ENCODE data around the gene BAIAP2L2. TPM values are rescaled to one million over a fixed set of nuclear protein-coding genes. Genes with fewer than 3 reads are reported as not detected.

BAIAP2L2 gene
- total RNA-seq, 2 donors from 2014 or later: 0.66 to 4.4 TPM

DNA sequence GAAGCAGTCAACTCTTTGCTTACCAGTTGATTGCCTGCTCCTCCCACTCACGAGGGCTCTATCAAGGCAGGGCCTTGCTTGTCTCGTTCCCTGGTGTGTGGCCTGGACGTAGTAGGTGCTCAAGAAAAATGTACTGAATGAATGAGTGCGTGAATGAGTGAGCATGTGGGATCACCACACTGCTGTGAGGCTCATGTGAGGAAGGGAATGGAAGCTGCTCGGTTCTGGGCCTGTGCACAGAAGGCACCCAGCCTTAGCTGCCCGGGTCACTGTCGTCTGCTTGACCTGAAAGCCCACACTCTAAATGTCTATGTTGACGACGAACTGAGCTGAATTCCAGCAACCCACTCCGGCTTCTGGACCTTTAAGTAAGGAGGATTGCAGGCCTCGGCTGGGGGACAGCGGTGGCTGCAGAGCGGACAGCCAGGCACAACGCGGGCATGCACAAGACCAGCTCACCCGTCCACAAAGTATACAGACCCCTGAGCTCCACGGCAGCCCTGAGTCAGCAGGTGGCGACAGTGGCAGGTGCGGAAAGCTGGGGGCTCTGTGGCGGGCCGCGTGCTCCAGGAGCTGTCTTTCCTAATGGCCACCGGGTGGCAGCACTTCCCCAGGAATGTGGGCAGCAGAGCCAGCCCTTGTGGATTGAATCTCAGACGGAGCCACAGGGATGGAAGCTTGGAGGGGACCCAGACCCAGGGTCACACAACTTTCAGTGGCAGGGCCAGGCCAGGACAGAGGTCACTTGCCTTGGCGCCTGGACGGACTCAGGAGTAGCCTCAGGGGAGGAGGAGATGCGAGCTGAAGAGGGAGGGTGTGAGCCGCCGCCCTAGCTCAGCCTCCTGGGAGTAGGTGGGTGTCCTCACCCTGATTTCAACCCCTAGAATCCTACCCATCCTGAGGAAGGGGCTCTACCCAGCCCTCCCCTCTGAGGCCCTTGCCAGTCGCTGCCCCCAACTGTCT is 58.3 kb downstream of the BAIAP2L2 start:
- DNase-seq (peak; percentile 83 to 89 (median 86)), ATAC-seq (peak; percentile 64)
- TF ChIP-seq, protein P1, sequence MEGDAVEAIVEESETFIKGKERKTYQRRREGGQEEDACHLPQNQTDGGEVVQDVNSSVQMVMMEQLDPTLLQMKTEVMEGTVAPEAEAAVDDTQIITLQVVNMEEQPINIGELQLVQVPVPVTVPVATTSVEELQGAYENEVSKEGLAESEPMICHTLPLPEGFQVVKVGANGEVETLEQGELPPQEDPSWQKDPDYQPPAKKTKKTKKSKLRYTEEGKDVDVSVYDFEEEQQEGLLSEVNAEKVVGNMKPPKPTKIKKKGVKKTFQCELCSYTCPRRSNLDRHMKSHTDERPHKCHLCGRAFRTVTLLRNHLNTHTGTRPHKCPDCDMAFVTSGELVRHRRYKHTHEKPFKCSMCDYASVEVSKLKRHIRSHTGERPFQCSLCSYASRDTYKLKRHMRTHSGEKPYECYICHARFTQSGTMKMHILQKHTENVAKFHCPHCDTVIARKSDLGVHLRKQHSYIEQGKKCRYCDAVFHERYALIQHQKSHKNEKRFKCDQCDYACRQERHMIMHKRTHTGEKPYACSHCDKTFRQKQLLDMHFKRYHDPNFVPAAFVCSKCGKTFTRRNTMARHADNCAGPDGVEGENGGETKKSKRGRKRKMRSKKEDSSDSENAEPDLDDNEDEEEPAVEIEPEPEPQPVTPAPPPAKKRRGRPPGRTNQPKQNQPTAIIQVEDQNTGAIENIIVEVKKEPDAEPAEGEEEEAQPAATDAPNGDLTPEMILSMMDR (IDR thresholded peaks at IDR 0.05): peak; percentile 86 to 96 (median 91)
- TF ChIP-seq POLR2A (IDR thresholded peaks at IDR 0.05): no peak
- no peaks in the 10 kb centered on the region for H3K36me3 ChIP-seq (replicated peaks in 1 of 2; ENCODE audit: insufficient read depth in 1 of 2, low read depth in 2 of 2)
- intact Hi-C loops (cut with DNase I): no loop called here
- no peak overlapping the region for H3K4me3 ChIP-seq
- peaks cover 14% of the 10 kb centered on the region for H3K4me1 ChIP-seq
- H3K27ac ChIP-seq: no peak overlapping the region
- 28 to 47% methylated on average over 14 to 30 of the region's 30 CpGs for WGBS, 2 donors
- no peaks in the 10 kb centered on the region for H3K9me3 ChIP-seq
- no peaks in the 10 kb centered on the region for H3K27me3 ChIP-seq

DNA sequence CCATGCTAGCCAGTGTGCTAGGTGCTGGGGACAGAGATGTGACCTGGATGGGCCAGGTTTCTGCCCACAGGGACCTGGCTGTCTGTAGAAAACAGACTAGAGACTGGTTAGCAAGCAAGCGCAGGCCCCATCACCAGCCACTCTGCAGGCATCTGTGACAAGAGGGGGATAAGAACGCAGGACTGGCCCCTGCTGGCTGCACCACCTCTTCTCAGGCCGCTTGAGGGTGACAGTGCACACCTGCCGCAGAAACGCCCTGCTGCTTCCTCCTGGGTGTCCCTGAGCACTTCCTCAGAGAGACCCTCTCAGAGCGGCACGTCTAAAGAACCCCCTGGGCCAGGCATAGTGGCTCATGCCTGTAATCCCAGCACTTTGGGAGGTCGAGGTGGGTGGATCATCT is 59.2 kb downstream of the BAIAP2L2 start:
- TF ChIP-seq POLR2A (IDR thresholded peaks at IDR 0.05): no peak
- TF ChIP-seq, protein P1 (IDR thresholded peaks at IDR 0.05): no peak
- DNase-seq (no peak), ATAC-seq (no peak)
- Histone ChIP-seq H3K36me3 (replicated peaks in 1 of 2; ENCODE audit: insufficient read depth in 1 of 2, low read depth in 2 of 2) (no peaks in the 10 kb centered on the region), H3K4me1 (peaks cover 7% of the 10 kb centered on the region), H3K4me3 (no peak overlapping the region), H3K9me3 (no peaks in the 10 kb centered on the region), H3K27me3 (no peaks in the 10 kb centered on the region), H3K27ac (no peak overlapping the region)
- intact Hi-C loops (cut with DNase I): no loop called here
- WGBS, 2 donors: 67 to 72% methylated on average over 8 of the region's 8 CpGs

DNA sequence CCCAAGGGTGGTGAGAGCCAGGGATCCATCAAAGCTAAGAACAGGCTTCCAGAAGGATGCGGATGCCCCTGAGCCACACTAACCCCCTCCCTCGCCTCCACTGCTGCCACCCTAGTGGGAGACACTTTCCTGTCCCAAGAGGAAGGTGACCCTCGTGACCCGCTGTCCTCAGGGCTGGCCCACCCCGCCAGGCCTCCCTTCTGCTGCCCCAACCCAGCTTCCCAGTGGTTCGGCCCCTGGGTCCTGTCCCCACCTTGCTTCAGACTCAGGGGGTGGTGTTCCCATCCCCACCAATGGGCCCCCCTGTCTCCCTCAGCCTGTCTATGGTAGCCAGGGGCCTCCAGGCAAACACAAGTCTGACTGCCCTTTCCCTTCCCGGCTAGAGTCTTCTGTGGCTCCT is 59.8 kb downstream of the BAIAP2L2 start:
- no peak for ATAC-seq
- Histone ChIP-seq H3K9me3 (no peaks in the 10 kb centered on the region), H3K27ac (no peak overlapping the region), H3K27me3 (no peaks in the 10 kb centered on the region), H3K4me3 (no peak overlapping the region), H3K4me1 (peaks cover 6% of the 10 kb centered on the region), H3K36me3 (replicated peaks in 1 of 2; ENCODE audit: insufficient read depth in 1 of 2, low read depth in 2 of 2) (no peaks in the 10 kb centered on the region)
- WGBS, 2 donors: 84 to 90% methylated on average over 6 to 7 of the region's 7 CpGs
- intact Hi-C loops (cut with DNase I): no loop called here
- no peak for DNase-seq
- TF ChIP-seq, protein P1 (IDR thresholded peaks at IDR 0.05): no peak

DNA sequence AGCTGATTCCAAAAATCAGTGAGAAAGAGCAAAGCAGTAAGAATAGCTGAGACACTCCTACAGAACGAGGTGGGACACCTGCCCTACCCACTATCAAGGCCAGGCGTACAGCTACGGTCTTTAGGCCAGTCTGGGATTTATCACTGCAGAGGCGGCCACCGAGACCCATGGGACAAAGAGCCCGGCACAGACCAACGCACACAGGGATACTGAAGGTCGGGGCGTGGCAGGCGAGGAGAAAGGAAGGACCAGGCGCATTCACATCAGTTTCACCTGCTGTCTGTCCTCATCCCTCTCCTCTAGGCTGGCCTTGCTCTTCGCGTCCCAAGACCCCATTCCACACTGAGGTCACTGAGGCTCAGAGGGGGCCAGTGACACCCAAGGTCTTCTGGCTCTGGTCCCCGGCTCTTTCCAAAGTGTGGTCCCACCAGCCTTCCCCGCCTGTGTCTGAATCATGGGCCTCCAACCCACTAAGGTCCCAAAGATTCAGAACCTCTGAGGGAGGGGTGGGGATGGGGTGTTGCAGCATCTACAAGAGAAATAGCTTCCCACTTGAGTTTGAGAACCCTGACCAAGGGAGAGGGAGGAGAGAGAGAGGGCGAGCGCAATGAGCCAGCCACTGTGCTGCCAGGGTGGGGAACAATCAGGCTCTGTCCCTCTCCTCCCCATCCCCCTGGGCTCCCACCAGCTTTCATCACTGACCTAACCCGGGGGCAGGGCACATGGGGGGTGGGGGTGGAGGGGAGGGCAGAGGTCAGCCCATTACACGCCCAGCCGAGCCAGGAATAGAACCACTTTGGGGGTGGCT is 60.5 kb downstream of the BAIAP2L2 start:
- WGBS, 2 donors: 66 to 67% methylated on average over 14 to 20 of the region's 20 CpGs
- Histone ChIP-seq H3K4me1 (peaks cover 6% of the 10 kb centered on the region), H3K4me3 (no peak overlapping the region), H3K36me3 (replicated peaks in 1 of 2; ENCODE audit: insufficient read depth in 1 of 2, low read depth in 2 of 2) (no peaks in the 10 kb centered on the region), H3K27ac (no peak overlapping the region), H3K27me3 (no peaks in the 10 kb centered on the region), H3K9me3 (no peaks in the 10 kb centered on the region)
- TF ChIP-seq, protein P1 (IDR thresholded peaks at IDR 0.05): no peak
- no peak for TF ChIP-seq POLR2A (IDR thresholded peaks at IDR 0.05)
- intact Hi-C loops (cut with DNase I): loop anchor here (10.0 kb wide), 1 partner anchor 525 kb away; the partner anchor contains the start of gene DMC1
- ATAC-seq (no peak), DNase-seq (no peak)

Measured in body of pancreas (tissue), 4 donors.